HG02759 (cell line): ENCODE data around the gene OR5H14.
"Not testable (repeated sequence)": the region's sequence is repeated elsewhere in the genome, so short reads cannot be mapped to it uniquely, and the experiment has no call there.

ENCODE experiments used
- ATAC-seq: cut with Tn5 transposase; IDR thresholded peaks from one replicate; pipeline ENCODE4 v1.9.1; 2021; ENCODE audit warnings: mild to moderate bottlenecking, moderate library complexity; ENCODE audit not compliant: unreplicated experiment

Gene OR5H14

GRCh38 chr3:98196293-98196692 lies 49.0 kb downstream of the OR5H14 start:
- not testable (repeated sequence) for ATAC-seq

DNA sequence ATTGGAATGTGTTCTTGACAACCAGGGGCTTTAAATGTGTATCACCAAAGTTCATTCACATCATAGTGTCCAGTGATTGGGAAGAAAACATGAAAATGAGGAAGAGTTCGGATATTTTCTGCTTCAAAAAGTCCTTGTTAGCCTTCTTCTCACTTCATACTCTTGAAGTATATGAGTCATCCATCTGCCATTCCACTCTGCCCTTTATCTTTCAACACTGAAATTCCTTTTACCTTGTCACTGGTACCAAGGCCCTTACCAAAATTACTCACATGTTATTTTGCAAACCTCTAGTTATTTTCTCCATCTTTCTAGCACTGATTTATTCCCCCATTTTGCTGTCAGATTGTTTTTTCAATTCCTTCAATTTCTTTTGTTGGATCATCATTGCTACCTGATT lies 51.7 kb downstream of the OR5H14 start:
- ATAC-seq: no peak
